Natural killer cell (primary cell): Measurements from ENCODE around the gene BACH1. TPM values are rescaled to one million over a fixed set of nuclear protein-coding genes. Genes with fewer than 3 reads are reported as not detected.

Experiments used
- ATAC-seq, 3 donors: fragments of 150-1000 bp in 2 of 3; fragments of 200-7000 bp in 1 of 3; cut with Tn5 transposase; 1 replicate in 1 of 3; 2 replicates in 2 of 3; pipeline ENCODE4 v1.10.0; 2021; ENCODE audit warnings: mild to moderate bottlenecking in 2 of 3, moderate library complexity in 2 of 3
- DNase-seq, 2 donors: peaks; one replicate each; pipeline versions ENCODE4 v3.0.0 to v3.0.0-alpha.2; 2013 to 2021; ENCODE audit warnings: mixed read lengths in 1 of 2
- H3K27ac ChIP-seq: one replicate; pipeline ENCODE4 v1.5.1; 2013; ENCODE audit warnings: mild to moderate bottlenecking, low read length
- H3K27me3 ChIP-seq: one replicate; pipeline ENCODE4 v1.6.1; 2013; ENCODE audit warnings: low read length; ENCODE audit not compliant: control insufficient read depth, insufficient read depth
- H3K36me3 ChIP-seq: one replicate; pipeline ENCODE4 v1.6.1; 2013; ENCODE audit warnings: low read length; ENCODE audit not compliant: control insufficient read depth, insufficient read depth
- H3K4me1 ChIP-seq: one replicate; pipeline ENCODE4 v1.6.1; 2013; ENCODE audit warnings: low read length; ENCODE audit not compliant: control insufficient read depth, insufficient read depth
- H3K4me3 ChIP-seq: one replicate; pipeline ENCODE4 v1.5.1; 2013; ENCODE audit warnings: low read length
- H3K9me3 ChIP-seq: one replicate; pipeline ENCODE4 v1.6.1; 2013; ENCODE audit warnings: low read length; ENCODE audit not compliant: control insufficient read depth, insufficient read depth
- H3K27ac Mint-ChIP-seq, 2 donors: one replicate each; pipeline ENCODE4 v1.8.0; 2022; ENCODE audit warnings: mild to moderate bottlenecking in 2 of 2, mixed read lengths in 2 of 2, moderate library complexity in 1 of 2
- H3K27me3 Mint-ChIP-seq, 2 donors: one replicate each; pipeline ENCODE4 v1.8.0; 2022; ENCODE audit warnings: low read depth in 2 of 2, mixed read lengths in 2 of 2
- H3K36me3 Mint-ChIP-seq: one replicate; pipeline ENCODE4 v1.8.0; 2022; ENCODE audit warnings: mixed read lengths
- H3K4me1 Mint-ChIP-seq, 2 donors: one replicate each; pipeline ENCODE4 v1.8.0; 2022; ENCODE audit warnings: mixed read lengths in 2 of 2
- H3K4me3 Mint-ChIP-seq: one replicate; pipeline ENCODE4 v1.8.0; 2022; ENCODE audit warnings: mild to moderate bottlenecking, moderate library complexity, mixed read lengths
- H3K9me3 Mint-ChIP-seq, 2 donors: one replicate each; pipeline ENCODE4 v1.8.0; 2022; ENCODE audit warnings: mixed read lengths in 2 of 2
- WGBS: methylation state at CpG from one replicate; pipeline ENCODE4 v1.1.7; 2013; ENCODE audit warnings: missing lambda C conversion rate; ENCODE audit not compliant: insufficient coverage; 5-methylcytosine and 5-hydroxymethylcytosine counted together
- intact Hi-C: fragments of 100-400 bp; cut with micrococcal nuclease; formaldehyde crosslinking; loops from one replicate; pipeline ENCODE4 v1.14.2; 2022
- total RNA-seq, 4 donors: library from RNA; stranded (reverse); fragments of 120-200 nt in 1 of 4; gene quantifications; one replicate each; pipeline versions ENCODE4 v1.2.3 to v1.2.4, GENCODE V29; 2013 to 2022
- TF ChIP-seq, protein P1 (sequence below): fragments of 200-600 bp; IDR thresholded peaks from one replicate; pipeline ENCODE4 v1.8.0; 2022; ENCODE audit warnings: antibody characterized with exemption

Gene BACH1
- total RNA-seq, 3 donors from 2014 or later (not counting 1 experiment from before 2014, with no cell fraction given), result 74.2 to 111 (median 86.3) TPM

DNA sequence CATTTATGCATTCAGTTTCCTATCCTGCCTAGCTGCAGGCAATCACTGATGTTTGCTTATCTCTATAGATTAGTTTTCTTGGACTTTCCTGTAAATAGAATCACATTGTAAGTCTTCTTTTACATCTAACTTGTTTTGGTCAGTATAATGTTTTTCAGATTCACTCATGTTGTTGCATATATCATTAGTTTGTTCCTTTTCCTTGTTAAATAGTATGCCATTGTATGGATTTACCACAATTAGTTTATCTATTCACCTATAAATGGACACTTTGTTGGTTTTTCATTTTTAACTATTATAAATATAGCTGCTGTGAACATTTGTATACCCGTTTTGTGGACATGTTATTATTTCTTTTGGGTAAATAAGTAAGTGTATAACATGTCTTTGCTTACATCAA, 44.2 kb upstream of the BACH1 start:
- intact Hi-C loops, result no loop called here
- TF ChIP-seq, protein P1, sequence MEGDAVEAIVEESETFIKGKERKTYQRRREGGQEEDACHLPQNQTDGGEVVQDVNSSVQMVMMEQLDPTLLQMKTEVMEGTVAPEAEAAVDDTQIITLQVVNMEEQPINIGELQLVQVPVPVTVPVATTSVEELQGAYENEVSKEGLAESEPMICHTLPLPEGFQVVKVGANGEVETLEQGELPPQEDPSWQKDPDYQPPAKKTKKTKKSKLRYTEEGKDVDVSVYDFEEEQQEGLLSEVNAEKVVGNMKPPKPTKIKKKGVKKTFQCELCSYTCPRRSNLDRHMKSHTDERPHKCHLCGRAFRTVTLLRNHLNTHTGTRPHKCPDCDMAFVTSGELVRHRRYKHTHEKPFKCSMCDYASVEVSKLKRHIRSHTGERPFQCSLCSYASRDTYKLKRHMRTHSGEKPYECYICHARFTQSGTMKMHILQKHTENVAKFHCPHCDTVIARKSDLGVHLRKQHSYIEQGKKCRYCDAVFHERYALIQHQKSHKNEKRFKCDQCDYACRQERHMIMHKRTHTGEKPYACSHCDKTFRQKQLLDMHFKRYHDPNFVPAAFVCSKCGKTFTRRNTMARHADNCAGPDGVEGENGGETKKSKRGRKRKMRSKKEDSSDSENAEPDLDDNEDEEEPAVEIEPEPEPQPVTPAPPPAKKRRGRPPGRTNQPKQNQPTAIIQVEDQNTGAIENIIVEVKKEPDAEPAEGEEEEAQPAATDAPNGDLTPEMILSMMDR, result no peak
- no peak overlapping the region for H3K4me3 Mint-ChIP-seq

GRCh38 chr21:29256126-29256910, 42.4 kb upstream of the BACH1 start:
- no peaks in the 10 kb centered on the region for H3K4me1 Mint-ChIP-seq
- Histone ChIP-seq H3K27me3 (no peaks in the 10 kb centered on the region), H3K36me3 (no peaks in the 10 kb centered on the region), H3K4me1 (no peaks in the 10 kb centered on the region), H3K27ac (no peak overlapping the region), H3K9me3 (peaks cover 9% of the 10 kb centered on the region), H3K4me3 (no peak overlapping the region)
- H3K27ac Mint-ChIP-seq, result no peak overlapping the region
- intact Hi-C loops, result no loop called here
- H3K4me3 Mint-ChIP-seq, result no peak overlapping the region
- TF ChIP-seq, protein P1, result no peak
- peaks cover 6% of the 10 kb centered on the region in 2 donors for H3K9me3 Mint-ChIP-seq
- no peak for ATAC-seq
- WGBS, result 46% methylated on average over 6 of the region's 7 CpGs
- H3K27me3 Mint-ChIP-seq, result peaks cover 8 to 19% of the 10 kb centered on the region in 2 donors
- H3K36me3 Mint-ChIP-seq, result peaks cover 16% of the 10 kb centered on the region
- no peak for DNase-seq

More for the DNA sequence above, 44.2 kb upstream of the BACH1 start:
- Histone ChIP-seq H3K9me3 (peaks cover 9% of the 10 kb centered on the region), H3K4me1 (no peaks in the 10 kb centered on the region), H3K27ac (no peak overlapping the region), H3K36me3 (no peaks in the 10 kb centered on the region), H3K27me3 (no peaks in the 10 kb centered on the region), H3K4me3 (no peak overlapping the region)
- ATAC-seq, result no peak
- H3K9me3 Mint-ChIP-seq, result peaks cover 6% of the 10 kb centered on the region in 2 donors
- H3K27me3 Mint-ChIP-seq, result peaks cover 10 to 30% of the 10 kb centered on the region in 2 donors
- H3K4me1 Mint-ChIP-seq, result no peaks in the 10 kb centered on the region
- peaks cover 16% of the 10 kb centered on the region for H3K36me3 Mint-ChIP-seq
- no peak overlapping the region for H3K27ac Mint-ChIP-seq
- DNase-seq, result no peak
- no CpG with 5 or more reads among the region's 1 CpG for WGBS

GRCh38 chr21:29257701-29258100, 41.0 kb upstream of the BACH1 start:
- TF ChIP-seq, protein P1, result no peak
- DNase-seq (no peak), ATAC-seq (no peak)
- H3K9me3 ChIP-seq, result peaks cover 9% of the 10 kb centered on the region
- H3K27ac ChIP-seq, result no peak overlapping the region
- Mint-ChIP-seq H3K27ac (no peak overlapping the region), H3K27me3 (peaks cover 5 to 23% of the 10 kb centered on the region in 2 donors), H3K36me3 (peaks cover 16% of the 10 kb centered on the region), H3K4me3 (no peak overlapping the region), H3K4me1 (no peaks in the 10 kb centered on the region), H3K9me3 (peaks cover 6% of the 10 kb centered on the region in 2 donors)
- no CpG with 5 or more reads among the region's 2 CpGs for WGBS
- H3K36me3 ChIP-seq, result no peaks in the 10 kb centered on the region
- no peaks in the 10 kb centered on the region for H3K27me3 ChIP-seq
- intact Hi-C loops, result no loop called here
- no peak overlapping the region for H3K4me3 ChIP-seq
- no peaks in the 10 kb centered on the region for H3K4me1 ChIP-seq
